ENCODE data around the gene ANO4.
A peak's percentile ranks its signal among the peaks of the same experiment; 100 is the strongest.

The ANO4 gene

GRCh38 chr12:101172316-101172715 is 377.7 kb downstream of the ANO4 start:
- Histone ChIP-seq H3K23ac (ENCODE audit: low read depth, low read length, poor library complexity) (no peak overlapping the region), H3K9ac (ENCODE audit: low read depth, low read length, poor library complexity) (no peak overlapping the region), H4K91ac (ENCODE audit: low read depth, low read length, poor library complexity) (no peak overlapping the region), H3K4me1 (ENCODE audit: control insufficient read depth in 2 of 2, insufficient read depth in 1 of 2, low read depth in 1 of 2, low read length in 2 of 2) (no peaks in the 10 kb centered on the region), H3K18ac (ENCODE audit: low read length) (no peak overlapping the region), H3K4ac (ENCODE audit: low read length) (no peak overlapping the region), H2BK15ac (ENCODE audit: low read length) (no peak overlapping the region), H2AFZ (ENCODE audit: low read length) (no peak overlapping the region), H3K14ac (ENCODE audit: low read length) (no peak overlapping the region), H2BK5ac (ENCODE audit: low read length) (no peak overlapping the region), H3K4me2 (ENCODE audit: insufficient read depth, low read length, poor library complexity, severe bottlenecking) (no peak overlapping the region), H3K79me1 (ENCODE audit: low read depth, low read length) (no peaks in the 10 kb centered on the region), H3K4me3 (ENCODE audit: low read length in 2 of 2) (no peak overlapping the region), H2AK5ac (ENCODE audit: low read depth, low read length) (no peak overlapping the region), H3K27ac (replicated peaks; ENCODE audit: low read length) (no peak overlapping the region), H3K27me3 (ENCODE audit: control insufficient read depth in 3 of 3, insufficient read depth in 3 of 3, low read depth in 1 of 3, low read length in 3 of 3) (no peaks in the 10 kb centered on the region), H3K9me3 (replicated peaks in 1 of 2; ENCODE audit: control insufficient read depth in 2 of 2, insufficient read depth in 1 of 2, low read depth in 1 of 2, low read length in 2 of 2) (peaks cover 0 to 2% of the 10 kb centered on the region in 2 donors), H4K8ac (ENCODE audit: low read depth, low read length) (no peak overlapping the region), H3K36me3 (replicated peaks in 1 of 2; ENCODE audit: control insufficient read depth in 2 of 2, insufficient read depth in 2 of 2, low read length in 2 of 2) (no peaks in the 10 kb centered on the region), H2BK120ac (ENCODE audit: low read depth, low read length) (no peak overlapping the region), H2BK12ac (ENCODE audit: low read length) (no peak overlapping the region)
- WGBS, 2 donors (ENCODE audit: extremely low coverage in 2 of 2, insufficient read length in 2 of 2, insufficient replicate concordance in 1 of 2), result no CpG with 5 or more reads among the region's 5 CpGs
- peak; percentile 4 for DNase-seq (ENCODE audit: low spot score)

DNA sequence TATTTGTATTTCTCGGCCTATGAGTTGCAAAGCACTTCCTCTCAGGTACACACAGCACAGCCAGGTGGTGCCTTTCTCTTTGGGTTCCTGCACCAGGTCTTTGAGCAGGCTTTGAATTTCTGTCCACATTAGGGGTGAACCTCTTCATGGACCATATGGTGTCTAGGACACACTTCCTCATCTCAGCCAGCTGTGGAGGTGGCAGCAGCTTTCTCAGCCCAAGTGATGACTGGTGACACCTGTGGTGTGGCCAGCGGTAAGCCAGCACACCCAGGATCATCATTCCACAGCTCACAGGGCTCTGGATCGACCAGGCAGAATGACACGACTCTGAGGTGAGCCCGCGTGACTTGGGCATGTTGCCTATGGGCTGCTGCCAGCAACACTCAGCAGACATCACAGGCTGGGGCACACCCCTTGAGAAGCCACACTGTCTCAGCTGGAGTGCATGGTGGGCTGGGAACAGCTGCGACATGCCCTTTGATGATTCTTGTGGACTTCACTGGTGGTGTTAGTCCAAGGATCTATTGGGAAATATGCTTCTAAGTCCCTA is 378.7 kb downstream of the ANO4 start:
- Histone ChIP-seq H4K8ac (ENCODE audit: low read depth, low read length) (peak overlapping the region; percentile 59), H2BK120ac (ENCODE audit: low read depth, low read length) (no peak overlapping the region), H3K4me3 (ENCODE audit: low read length in 2 of 2) (no peak overlapping the region), H3K14ac (ENCODE audit: low read length) (no peak overlapping the region), H3K23ac (ENCODE audit: low read depth, low read length, poor library complexity) (no peak overlapping the region), H3K4ac (ENCODE audit: low read length) (no peak overlapping the region), H2AK5ac (ENCODE audit: low read depth, low read length) (no peak overlapping the region), H3K4me2 (ENCODE audit: insufficient read depth, low read length, poor library complexity, severe bottlenecking) (no peak overlapping the region), H3K79me1 (ENCODE audit: low read depth, low read length) (no peaks in the 10 kb centered on the region), H2BK5ac (ENCODE audit: low read length) (no peak overlapping the region), H3K36me3 (replicated peaks in 1 of 2; ENCODE audit: control insufficient read depth in 2 of 2, insufficient read depth in 2 of 2, low read length in 2 of 2) (no peaks in the 10 kb centered on the region), H4K91ac (ENCODE audit: low read depth, low read length, poor library complexity) (no peak overlapping the region), H3K27me3 (ENCODE audit: control insufficient read depth in 3 of 3, insufficient read depth in 3 of 3, low read depth in 1 of 3, low read length in 3 of 3) (no peaks in the 10 kb centered on the region), H2BK15ac (ENCODE audit: low read length) (no peak overlapping the region), H2BK12ac (ENCODE audit: low read length) (peak overlapping the region; percentile 69), H3K27ac (replicated peaks; ENCODE audit: low read length) (no peak overlapping the region), H3K4me1 (ENCODE audit: control insufficient read depth in 2 of 2, insufficient read depth in 1 of 2, low read depth in 1 of 2, low read length in 2 of 2) (no peaks in the 10 kb centered on the region), H3K9ac (ENCODE audit: low read depth, low read length, poor library complexity) (no peak overlapping the region), H3K18ac (ENCODE audit: low read length) (no peak overlapping the region), H3K9me3 (replicated peaks in 1 of 2; ENCODE audit: control insufficient read depth in 2 of 2, insufficient read depth in 1 of 2, low read depth in 1 of 2, low read length in 2 of 2) (peaks cover 0 to 2% of the 10 kb centered on the region in 2 donors), H2AFZ (ENCODE audit: low read length) (no peak overlapping the region)
- WGBS, 2 donors (ENCODE audit: extremely low coverage in 2 of 2, insufficient read length in 2 of 2, insufficient replicate concordance in 1 of 2), result no CpG with 5 or more reads among the region's 7 CpGs
- DNase-seq (ENCODE audit: low spot score), result no peak

- H3K36me3 ChIP-seq (replicated peaks in 1 of 2; ENCODE audit: control insufficient read depth in 2 of 2, insufficient read depth in 2 of 2, low read length in 2 of 2), result no peaks in the 10 kb centered on the region
- H2BK120ac ChIP-seq (ENCODE audit: low read depth, low read length), result no peak overlapping the region
- H4K8ac ChIP-seq (ENCODE audit: low read depth, low read length), result no peak overlapping the region
- H3K9ac ChIP-seq (ENCODE audit: low read depth, low read length, poor library complexity), result no peak overlapping the region
- H2AFZ ChIP-seq (ENCODE audit: low read length), result no peak overlapping the region
- no peak overlapping the region for H3K4me3 ChIP-seq (ENCODE audit: low read length in 2 of 2)
- no peak overlapping the region for H4K91ac ChIP-seq (ENCODE audit: low read depth, low read length, poor library complexity)
- no peak overlapping the region for H3K27ac ChIP-seq (replicated peaks; ENCODE audit: low read length)
- no peak overlapping the region for H3K18ac ChIP-seq (ENCODE audit: low read length)
- H3K4me1 ChIP-seq (ENCODE audit: control insufficient read depth in 2 of 2, insufficient read depth in 1 of 2, low read depth in 1 of 2, low read length in 2 of 2), result no peaks in the 10 kb centered on the region
- no peak overlapping the region for H3K14ac ChIP-seq (ENCODE audit: low read length)
- no peak overlapping the region for H2BK12ac ChIP-seq (ENCODE audit: low read length)
- H2AK5ac ChIP-seq (ENCODE audit: low read depth, low read length), result no peak overlapping the region
- no peak for DNase-seq (ENCODE audit: low spot score)
- H2BK15ac ChIP-seq (ENCODE audit: low read length), result no peak overlapping the region
- no peak overlapping the region for H2BK5ac ChIP-seq (ENCODE audit: low read length)
- H3K9me3 ChIP-seq (replicated peaks in 1 of 2; ENCODE audit: control insufficient read depth in 2 of 2, insufficient read depth in 1 of 2, low read depth in 1 of 2, low read length in 2 of 2), result peaks cover 0 to 2% of the 10 kb centered on the region in 2 donors
- no peak overlapping the region for H3K23ac ChIP-seq (ENCODE audit: low read depth, low read length, poor library complexity)
- H3K79me1 ChIP-seq (ENCODE audit: low read depth, low read length), result no peaks in the 10 kb centered on the region
- H3K27me3 ChIP-seq (ENCODE audit: control insufficient read depth in 3 of 3, insufficient read depth in 3 of 3, low read depth in 1 of 3, low read length in 3 of 3), result no peaks in the 10 kb centered on the region
- no peak overlapping the region for H3K4me2 ChIP-seq (ENCODE audit: insufficient read depth, low read length, poor library complexity, severe bottlenecking)
- no peak overlapping the region for H3K4ac ChIP-seq (ENCODE audit: low read length)
- no CpG with 5 or more reads among the region's 3 CpGs for WGBS, 2 donors (ENCODE audit: extremely low coverage in 2 of 2, insufficient read length in 2 of 2, insufficient replicate concordance in 1 of 2)
Measured at GRCh38 chr12:101174541-101174940, 380.0 kb downstream of the ANO4 start.
